GM18951 (cell line): ENCODE measurements around the gene JAK1.
A peak's percentile ranks its signal among the peaks of the same experiment; 100 is the strongest.
"Not testable (repeated sequence)": the region's sequence is repeated elsewhere in the genome, so short reads cannot be mapped to it uniquely, and the experiment has no call there.

Source experiments
- POLR2A ChIP-seq: IDR thresholded peaks from 4 replicates; pipeline ENCODE4 v1.6.1; 2011; ENCODE audit warnings: mild to moderate bottlenecking; ENCODE audit not compliant: insufficient read length, insufficient read depth; ENCODE audit errors: extremely low read depth
- in situ Hi-C: fragments of 300-500 bp; cut with MboI; formaldehyde crosslinking; loops from one replicate; pipeline ENCODE4 v1.12.0; 2022; ENCODE audit warnings: low sequenced_read_pairs, mixed read lengths, inconsistent platforms; ENCODE audit not compliant: unreplicated experiment

The JAK1 gene

GRCh38 chr1:64966158-64966971 is at the start of gene JAK1:
TSS of gene JAK1 (minus strand) at chr1:64966549. CDS start at chr1:64886264, 80,285 bp downstream.
- in situ Hi-C loops = no loop called here
- TF ChIP-seq POLR2A = peak; percentile 85

GRCh38 chr1:65014321-65014720 is 48.0 kb upstream of the JAK1 start:
- in situ Hi-C loops = no loop called here
- no peak for TF ChIP-seq POLR2A

- in situ Hi-C loops = no loop called here
- TF ChIP-seq POLR2A = no peak
Observed at GRCh38 chr1:65011983-65012382, 45.6 kb upstream of the JAK1 start.

DNA sequence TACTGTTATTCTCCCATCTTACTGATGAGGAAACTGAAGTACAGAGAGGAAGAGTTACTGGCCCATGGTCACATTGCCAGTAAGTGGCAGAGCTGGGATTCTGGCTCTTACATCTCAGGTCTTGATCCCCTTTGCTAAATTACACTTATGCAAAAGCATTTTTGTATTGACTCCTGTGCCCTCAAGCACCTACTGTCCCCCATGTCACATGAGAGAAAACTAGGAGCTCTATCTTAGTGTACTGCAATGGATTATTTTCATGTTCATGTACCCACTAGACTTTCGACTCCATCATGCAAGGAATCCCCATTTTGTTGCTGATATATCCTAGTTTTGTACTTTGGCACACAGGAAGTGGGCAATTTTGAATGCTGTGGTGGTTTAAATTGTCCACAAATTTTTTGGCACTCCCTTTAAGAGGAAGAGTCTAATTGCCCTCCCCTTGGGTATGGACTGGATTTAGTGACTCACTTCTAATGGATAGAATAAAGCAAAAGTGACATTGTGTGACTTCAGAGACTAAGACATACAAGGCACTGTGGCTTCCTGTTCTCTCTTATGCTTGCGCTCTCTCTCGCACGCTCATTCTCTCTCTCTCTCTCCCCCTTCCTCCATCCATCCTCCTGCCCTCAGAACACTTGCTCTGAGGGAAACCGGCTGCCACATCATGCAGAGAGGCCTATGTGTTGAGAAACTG is 43.5 kb upstream of the JAK1 start:
- no peak for TF ChIP-seq POLR2A
- in situ Hi-C loops = no loop called here

DNA sequence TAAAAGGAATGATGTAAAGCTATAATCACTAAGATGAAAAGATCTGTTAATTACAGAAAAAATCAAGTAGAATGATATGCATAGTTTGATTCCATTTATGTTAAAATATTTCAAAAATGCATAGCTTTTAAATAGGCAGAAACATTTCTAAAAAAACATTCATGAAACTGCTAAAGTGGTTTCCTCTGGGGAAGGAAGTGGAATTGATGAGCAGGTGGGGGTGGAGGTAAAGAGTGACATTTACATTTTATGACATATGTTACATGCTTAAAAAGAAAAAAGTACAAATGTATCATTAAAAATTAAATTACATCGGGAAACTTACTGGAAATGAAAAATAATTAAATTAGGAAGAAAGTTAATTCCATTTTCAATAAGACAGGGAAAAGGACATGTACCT is 42.8 kb upstream of the JAK1 start:
- in situ Hi-C loops = no loop called here
- no peak for TF ChIP-seq POLR2A

DNA sequence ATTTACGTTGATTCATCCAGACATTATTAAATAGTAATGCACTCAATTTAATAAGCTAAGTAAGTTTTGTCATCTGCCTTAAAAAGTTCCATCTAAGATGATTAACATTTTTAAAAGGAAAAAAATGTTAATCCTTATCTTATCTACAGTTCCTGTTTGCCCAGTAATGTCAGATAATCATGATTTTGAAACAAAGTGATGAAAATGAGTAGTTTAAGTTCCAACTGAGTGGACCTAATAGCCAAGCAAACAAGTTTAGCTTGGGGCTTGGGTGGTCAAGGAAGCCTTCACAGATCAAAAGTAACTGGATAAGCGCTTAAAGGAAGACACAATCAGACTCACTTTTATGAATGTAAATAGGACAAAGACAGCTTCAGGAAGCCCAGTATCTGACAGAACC is 40.5 kb upstream of the JAK1 start:
- in situ Hi-C loops = no loop called here
- no peak for TF ChIP-seq POLR2A

GRCh38 chr1:65003316-65003664 is 36.9 kb upstream of the JAK1 start:
- in situ Hi-C loops = no loop called here
- TF ChIP-seq POLR2A = no peak

DNA sequence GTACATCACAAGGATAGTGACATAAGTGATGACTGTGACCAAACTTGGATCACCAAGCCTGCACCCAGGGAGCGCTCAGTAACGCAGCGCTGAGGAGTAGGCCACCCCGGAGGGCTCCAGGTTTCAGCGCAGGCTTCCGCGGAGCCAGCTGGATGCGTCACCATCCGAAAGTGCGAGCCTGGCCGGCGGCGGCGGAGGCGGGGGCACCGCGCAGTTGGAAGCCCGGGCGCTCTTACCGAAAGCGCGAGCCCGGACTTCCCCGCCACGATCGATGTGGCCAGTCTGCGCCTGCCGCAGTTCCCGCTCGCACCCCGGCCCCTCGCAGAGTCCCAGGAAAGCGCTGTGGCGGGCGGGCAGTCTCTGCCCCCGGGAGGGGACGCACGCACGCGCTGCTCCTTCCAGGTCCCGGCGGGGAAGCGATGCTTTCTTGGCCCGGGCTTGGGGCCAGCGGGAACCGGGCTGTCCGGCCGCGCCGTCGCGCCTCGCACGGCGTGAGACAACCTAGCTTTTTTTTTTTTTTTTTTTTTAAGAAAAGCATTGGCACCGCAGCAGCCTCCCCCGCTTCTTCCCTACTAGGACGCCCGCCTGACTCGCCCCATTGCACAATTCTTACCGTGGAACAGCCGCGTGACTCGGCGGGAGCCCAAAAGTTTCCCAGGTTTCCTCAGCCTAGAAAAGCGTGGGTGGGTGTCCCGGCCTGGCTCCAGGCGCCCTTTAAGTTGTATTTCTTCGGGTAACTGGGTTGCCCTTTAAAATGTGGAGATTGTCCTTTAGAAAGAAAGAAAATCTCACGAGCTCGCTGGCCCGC is 36.4 kb upstream of the JAK1 start:
- TF ChIP-seq POLR2A = no peak
- in situ Hi-C loops = no loop called here

DNA sequence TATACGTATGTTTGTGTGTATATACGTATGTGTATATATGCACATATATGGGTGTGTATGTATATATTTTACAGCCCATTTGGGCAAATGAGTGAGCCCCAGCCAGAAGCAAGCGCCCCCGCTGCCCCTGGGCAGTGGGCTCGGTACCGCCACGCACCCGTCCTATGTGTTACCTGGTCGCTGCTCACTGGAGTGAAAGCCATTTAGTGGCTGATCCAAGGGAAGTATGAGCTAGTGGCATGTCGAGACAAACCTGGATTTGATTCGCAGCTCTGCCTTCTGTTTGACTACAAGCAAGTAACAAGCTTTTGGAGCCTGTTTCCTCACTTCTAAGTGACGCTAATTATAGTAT is 35.8 kb upstream of the JAK1 start:
- TF ChIP-seq POLR2A = no peak
- in situ Hi-C loops = no loop called here

DNA sequence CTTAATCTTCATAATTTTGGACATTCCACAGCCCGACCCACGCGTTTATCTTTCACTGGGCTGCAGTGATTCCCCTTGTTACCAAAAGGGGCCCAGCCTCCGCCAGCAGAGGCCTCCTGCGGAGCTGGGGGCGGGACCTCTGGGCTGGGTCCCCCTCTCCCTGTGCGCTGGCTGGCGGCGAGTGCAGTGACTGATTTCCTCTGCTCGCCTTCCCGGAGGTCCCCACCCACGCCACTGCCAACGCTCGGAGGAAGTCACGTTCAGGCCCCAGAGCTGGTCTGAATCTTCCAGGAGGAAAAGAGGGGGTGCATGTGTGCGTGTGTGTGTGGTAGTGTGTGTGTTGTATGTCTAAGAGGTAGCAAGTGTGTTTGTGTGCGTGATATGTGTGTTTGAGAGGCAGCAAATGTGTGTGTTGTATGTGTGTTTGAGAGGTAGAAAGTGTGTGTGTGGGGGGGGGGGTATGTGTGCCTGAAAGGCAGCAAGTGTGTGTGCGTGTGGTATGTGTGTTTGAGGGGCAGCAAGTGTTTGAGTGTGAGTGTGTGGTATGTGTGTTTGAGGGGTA is 35.0 kb upstream of the JAK1 start:
- in situ Hi-C loops = no loop called here
- no peak for TF ChIP-seq POLR2A

DNA sequence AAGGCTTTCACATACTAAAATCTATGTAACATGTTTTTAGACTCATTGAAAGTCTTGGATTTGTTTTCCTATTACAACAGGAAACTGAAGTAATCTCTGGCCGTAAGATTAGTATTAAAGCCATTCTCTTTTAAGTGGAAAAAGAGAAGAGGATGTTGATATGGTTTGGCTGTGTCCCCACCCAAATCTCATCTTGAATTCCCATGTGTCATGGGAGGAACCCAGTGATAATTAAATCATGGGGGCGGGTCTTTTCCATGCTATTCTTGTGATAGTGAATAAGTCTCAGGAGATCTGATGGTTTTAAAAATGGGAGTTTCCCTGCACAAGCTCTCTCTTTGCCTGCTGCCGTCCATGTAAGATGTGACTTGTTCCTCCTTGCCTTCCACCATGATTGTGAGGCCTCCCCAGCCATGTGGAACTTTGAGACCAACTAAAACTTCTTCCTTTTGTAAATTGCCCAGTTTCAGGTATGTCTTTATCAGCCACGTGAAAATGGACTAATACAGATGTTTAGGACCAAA is 32.1 kb upstream of the JAK1 start:
- in situ Hi-C loops = not testable (repeated sequence)

DNA sequence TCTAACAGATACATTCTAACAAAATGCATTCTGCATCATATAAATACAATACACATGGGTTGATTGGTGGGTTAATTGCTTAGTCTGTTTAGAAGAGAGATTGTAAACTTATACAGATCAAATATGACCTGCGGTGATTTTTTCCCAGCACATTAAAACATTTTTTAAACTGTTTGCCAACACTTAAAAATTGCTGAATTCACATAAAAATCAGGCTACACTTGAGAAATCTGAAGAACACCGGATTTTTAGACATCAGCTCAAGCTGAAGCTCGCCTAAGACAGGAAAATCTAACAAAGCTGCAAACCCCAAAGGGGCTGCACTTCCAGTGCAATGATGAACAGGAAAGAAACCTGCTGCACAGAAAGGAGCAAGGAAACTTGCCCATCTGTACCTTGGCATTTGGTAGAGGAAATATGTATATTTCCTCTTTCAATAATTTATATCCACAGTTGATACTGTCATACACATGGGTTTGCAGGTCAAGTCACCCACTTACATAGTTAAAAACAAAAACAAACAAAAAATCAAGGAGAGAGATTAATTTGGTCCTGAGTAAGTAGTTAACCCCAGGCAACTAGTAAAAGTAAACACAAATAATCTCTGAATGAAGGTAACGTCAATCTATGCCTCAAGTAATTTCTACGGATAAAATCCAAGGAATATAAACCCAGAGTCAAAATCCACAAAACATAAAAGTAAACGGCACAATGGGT is 30.4 kb upstream of the JAK1 start:
- in situ Hi-C loops = no loop called here
- TF ChIP-seq POLR2A = no peak

DNA sequence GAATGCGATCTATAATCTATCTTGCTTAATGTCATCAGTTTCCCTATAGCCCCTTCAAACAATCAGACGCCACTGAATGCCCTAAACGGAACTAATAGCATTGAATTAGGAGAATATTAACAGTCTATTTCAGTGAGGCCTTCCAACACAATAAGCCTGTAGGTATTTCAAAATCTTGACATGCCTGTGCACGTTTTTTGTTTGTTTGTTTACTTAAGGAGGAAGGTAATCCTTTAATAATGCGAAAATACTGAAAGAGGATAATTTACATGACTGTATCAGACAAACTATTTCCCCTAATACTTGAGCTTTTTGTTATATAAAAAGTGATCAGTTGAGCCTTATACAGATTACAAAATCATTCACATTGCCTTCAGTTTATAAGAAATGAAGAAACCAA is 29.0 kb upstream of the JAK1 start:
- in situ Hi-C loops = no loop called here
- no peak for TF ChIP-seq POLR2A
